Measurements from ENCODE around the gene PROSER2.

The PROSER2 gene

DNA sequence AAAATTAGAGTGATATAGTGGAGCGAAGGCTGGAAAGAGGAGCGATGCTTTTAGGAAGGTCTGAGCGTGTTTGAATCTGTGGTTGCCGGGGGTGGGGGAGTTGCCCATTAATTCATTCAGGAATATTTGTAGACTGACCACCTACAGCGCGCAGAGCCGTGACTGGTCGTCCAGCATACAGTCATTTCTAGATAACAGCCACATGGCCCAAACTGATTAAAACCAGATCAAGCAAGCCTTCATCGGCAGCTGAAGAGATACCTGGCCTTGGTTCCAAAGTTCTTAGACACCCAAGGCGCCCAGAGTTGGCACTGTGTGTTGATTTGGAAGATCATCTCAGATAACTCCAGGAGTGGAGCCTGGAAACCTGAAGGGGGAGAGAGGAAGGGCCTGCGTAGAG lies 1.7 kb downstream of the PROSER2 start:
- no peaks in the 10 kb centered on the region for H4K20me1 ChIP-seq (ENCODE audit: insufficient read depth)
- H3K27ac ChIP-seq: no peak overlapping the region
- no peaks in the 10 kb centered on the region for H3K79me2 ChIP-seq (ENCODE audit: insufficient read depth, low read depth)
- H3K36me3 ChIP-seq (ENCODE audit: insufficient read depth): no peaks in the 10 kb centered on the region
- no peaks in the 10 kb centered on the region for H3K27me3 ChIP-seq (ENCODE audit: insufficient read depth, low read depth)
- H3K4me2 ChIP-seq: no peak overlapping the region
- no peak overlapping the region for H3K4me3 ChIP-seq (IDR thresholded peaks at IDR 0.05; ENCODE audit: insufficient read depth, low read depth, low read length)
- H2AFZ ChIP-seq (ENCODE audit: low read depth): no peak overlapping the region
- H3K4me1 ChIP-seq (ENCODE audit: low read depth, poor library complexity, severe bottlenecking): no peaks in the 10 kb centered on the region
- TF ChIP-seq, protein P1, sequence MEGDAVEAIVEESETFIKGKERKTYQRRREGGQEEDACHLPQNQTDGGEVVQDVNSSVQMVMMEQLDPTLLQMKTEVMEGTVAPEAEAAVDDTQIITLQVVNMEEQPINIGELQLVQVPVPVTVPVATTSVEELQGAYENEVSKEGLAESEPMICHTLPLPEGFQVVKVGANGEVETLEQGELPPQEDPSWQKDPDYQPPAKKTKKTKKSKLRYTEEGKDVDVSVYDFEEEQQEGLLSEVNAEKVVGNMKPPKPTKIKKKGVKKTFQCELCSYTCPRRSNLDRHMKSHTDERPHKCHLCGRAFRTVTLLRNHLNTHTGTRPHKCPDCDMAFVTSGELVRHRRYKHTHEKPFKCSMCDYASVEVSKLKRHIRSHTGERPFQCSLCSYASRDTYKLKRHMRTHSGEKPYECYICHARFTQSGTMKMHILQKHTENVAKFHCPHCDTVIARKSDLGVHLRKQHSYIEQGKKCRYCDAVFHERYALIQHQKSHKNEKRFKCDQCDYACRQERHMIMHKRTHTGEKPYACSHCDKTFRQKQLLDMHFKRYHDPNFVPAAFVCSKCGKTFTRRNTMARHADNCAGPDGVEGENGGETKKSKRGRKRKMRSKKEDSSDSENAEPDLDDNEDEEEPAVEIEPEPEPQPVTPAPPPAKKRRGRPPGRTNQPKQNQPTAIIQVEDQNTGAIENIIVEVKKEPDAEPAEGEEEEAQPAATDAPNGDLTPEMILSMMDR (conservative IDR thresholded peaks at IDR 0.05; ENCODE audit: low read depth, low read length): no peak
- no peak overlapping the region for H3K9ac ChIP-seq

DNA sequence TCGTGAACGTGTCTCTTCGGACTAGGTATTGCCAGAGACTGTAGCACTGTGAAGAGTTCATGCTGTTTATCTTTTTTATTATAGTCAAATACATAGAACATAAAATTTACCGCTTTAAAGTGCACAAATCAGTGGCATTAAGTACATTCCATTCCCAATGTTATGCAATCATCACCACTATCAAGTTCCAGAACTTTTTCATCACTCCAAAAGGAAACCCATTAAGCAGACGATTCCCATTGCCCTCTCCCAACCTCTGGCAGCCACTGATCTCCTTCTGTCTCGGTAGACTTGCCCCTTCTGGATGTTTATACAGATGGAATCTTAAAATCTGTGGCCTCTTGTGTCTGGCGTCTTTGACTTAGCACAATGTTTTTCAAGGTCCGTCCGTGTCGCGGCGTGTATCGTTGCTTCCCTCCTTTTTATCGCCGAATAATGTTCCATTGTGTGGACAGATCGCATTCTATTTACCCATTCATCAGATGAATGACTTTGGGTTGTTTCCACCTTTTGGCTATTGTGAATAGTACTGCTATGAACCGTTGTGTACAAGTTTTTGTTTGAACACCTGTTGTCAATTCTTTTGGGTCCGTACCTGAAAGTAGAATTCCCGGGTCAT lies 2.7 kb downstream of the PROSER2 start:
- Histone ChIP-seq H3K79me2 (ENCODE audit: insufficient read depth, low read depth) (no peaks in the 10 kb centered on the region), H4K20me1 (ENCODE audit: insufficient read depth) (no peaks in the 10 kb centered on the region), H3K27ac (no peak overlapping the region), H3K9ac (no peak overlapping the region), H3K4me2 (no peak overlapping the region), H3K36me3 (ENCODE audit: insufficient read depth) (no peaks in the 10 kb centered on the region), H3K27me3 (ENCODE audit: insufficient read depth, low read depth) (no peaks in the 10 kb centered on the region), H3K4me3 (IDR thresholded peaks at IDR 0.05; ENCODE audit: insufficient read depth, low read depth, low read length) (no peak overlapping the region), H3K4me1 (ENCODE audit: low read depth, poor library complexity, severe bottlenecking) (no peaks in the 10 kb centered on the region), H2AFZ (ENCODE audit: low read depth) (no peak overlapping the region)
- TF ChIP-seq, protein P1 (conservative IDR thresholded peaks at IDR 0.05; ENCODE audit: low read depth, low read length): no peak

DNA sequence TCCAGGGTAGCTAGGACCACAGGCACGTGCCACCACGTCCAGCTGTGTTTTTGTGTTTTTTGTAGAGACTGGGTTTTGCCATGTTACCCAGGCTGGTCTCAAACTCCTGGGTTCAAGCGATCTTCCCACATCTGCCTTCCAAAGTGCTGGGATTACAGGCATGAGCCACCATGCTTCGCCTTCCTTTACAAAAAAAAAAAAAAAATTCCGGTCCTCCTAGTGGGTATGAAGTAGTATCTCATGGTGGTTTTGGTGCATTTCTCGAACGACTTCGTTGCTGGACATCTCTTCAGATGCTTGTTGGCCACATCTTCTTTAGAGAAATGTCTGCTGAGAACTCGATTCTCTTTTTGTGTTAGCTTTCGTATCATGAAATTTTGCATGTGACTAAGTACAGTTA lies 3.9 kb downstream of the PROSER2 start:
- no peaks in the 10 kb centered on the region for H3K27me3 ChIP-seq (ENCODE audit: insufficient read depth, low read depth)
- TF ChIP-seq, protein P1 (conservative IDR thresholded peaks at IDR 0.05; ENCODE audit: low read depth, low read length): no peak
- H4K20me1 ChIP-seq (ENCODE audit: insufficient read depth): no peaks in the 10 kb centered on the region
- no peaks in the 10 kb centered on the region for H3K79me2 ChIP-seq (ENCODE audit: insufficient read depth, low read depth)
- no peaks in the 10 kb centered on the region for H3K36me3 ChIP-seq (ENCODE audit: insufficient read depth)
- no peak overlapping the region for H3K27ac ChIP-seq
- H3K4me1 ChIP-seq (ENCODE audit: low read depth, poor library complexity, severe bottlenecking): no peaks in the 10 kb centered on the region
- no peak overlapping the region for H3K4me3 ChIP-seq (IDR thresholded peaks at IDR 0.05; ENCODE audit: insufficient read depth, low read depth, low read length)
- no peak overlapping the region for H2AFZ ChIP-seq (ENCODE audit: low read depth)
- no peak overlapping the region for H3K9ac ChIP-seq
- H3K4me2 ChIP-seq: no peak overlapping the region

DNA sequence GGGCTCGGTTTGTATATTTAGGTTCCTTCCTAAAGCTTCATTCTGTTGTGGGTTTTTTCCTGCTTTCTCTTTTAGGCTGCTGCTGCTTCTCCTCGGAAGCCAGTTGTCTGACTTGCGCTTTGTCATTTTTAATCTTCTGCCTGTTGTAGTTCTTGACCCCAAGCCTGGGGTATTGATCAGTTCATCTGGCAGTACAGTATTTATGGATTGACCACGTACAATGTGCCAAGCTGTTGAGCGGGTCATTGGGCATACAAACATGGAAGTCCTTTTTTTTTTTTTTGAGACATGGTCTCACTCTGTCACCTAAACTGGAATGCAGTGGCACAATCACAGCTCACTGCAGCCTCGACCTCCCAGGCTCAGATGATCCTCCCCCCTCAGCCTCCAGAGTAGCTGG lies 4.3 kb downstream of the PROSER2 start:
- H4K20me1 ChIP-seq (ENCODE audit: insufficient read depth): no peaks in the 10 kb centered on the region
- H3K4me1 ChIP-seq (ENCODE audit: low read depth, poor library complexity, severe bottlenecking): no peaks in the 10 kb centered on the region
- no peak overlapping the region for H3K27ac ChIP-seq
- no peaks in the 10 kb centered on the region for H3K27me3 ChIP-seq (ENCODE audit: insufficient read depth, low read depth)
- H3K4me2 ChIP-seq: no peak overlapping the region
- no peaks in the 10 kb centered on the region for H3K79me2 ChIP-seq (ENCODE audit: insufficient read depth, low read depth)
- no peak overlapping the region for H2AFZ ChIP-seq (ENCODE audit: low read depth)
- H3K9ac ChIP-seq: no peak overlapping the region
- H3K36me3 ChIP-seq (ENCODE audit: insufficient read depth): no peaks in the 10 kb centered on the region
- TF ChIP-seq, protein P1 (conservative IDR thresholded peaks at IDR 0.05; ENCODE audit: low read depth, low read length): no peak
- H3K4me3 ChIP-seq (IDR thresholded peaks at IDR 0.05; ENCODE audit: insufficient read depth, low read depth, low read length): no peak overlapping the region

All from KMS-11 (cell line).